Measurements from ENCODE around the gene ENG.
"Not testable (repeated sequence)": the region's sequence is repeated elsewhere in the genome, so short reads cannot be mapped to it uniquely, and the experiment has no call there.

The ENG gene

GRCh38 chr9:127838375-127839078, 15.9 kb downstream of the ENG start:
- DNase-seq = no peak

GRCh38 chr9:127837346-127837745, 17.1 kb downstream of the ENG start:
- DNase-seq = no peak

GRCh38 chr9:127836561-127836960, 17.9 kb downstream of the ENG start:
- not testable (repeated sequence) for DNase-seq

GRCh38 chr9:127835991-127836516, 18.4 kb downstream of the ENG start:
- peak; percentile 15 for DNase-seq

- DNase-seq = peak; percentile 12
Observed at GRCh38 chr9:127833555-127833954, 20.9 kb downstream of the ENG start.

- no peak for DNase-seq
Observed at GRCh38 chr9:127832248-127832647, 22.2 kb downstream of the ENG start.

- DNase-seq = no peak
Observed at GRCh38 chr9:127829205-127829906, 25.1 kb downstream of the ENG start.

- no peak for DNase-seq
Observed at GRCh38 chr9:127828262-127829031, 26.0 kb downstream of the ENG start.

- no peak for DNase-seq
Observed at GRCh38 chr9:127826253-127826913, 28.1 kb downstream of the ENG start.

- no peak for DNase-seq
Observed at GRCh38 chr9:127825319-127826051, 29.0 kb downstream of the ENG start.

- no peak for DNase-seq
Observed at GRCh38 chr9:127822108-127822507, 32.4 kb downstream of the ENG start.

GRCh38 chr9:127818574-127818973, 35.9 kb downstream of the ENG start:
- DNase-seq = no peak

GRCh38 chr9:127817881-127818434, 36.5 kb downstream of the ENG start:
- no peak for DNase-seq

GRCh38 chr9:127816728-127817127, 37.7 kb downstream of the ENG start:
- DNase-seq = no peak

GRCh38 chr9:127816362-127816725, 38.1 kb downstream of the ENG start:
- DNase-seq = no peak

GRCh38 chr9:127815512-127816361, 38.7 kb downstream of the ENG start:
- no peak for DNase-seq

GRCh38 chr9:127814619-127815511, 39.6 kb downstream of the ENG start:
- no peak for DNase-seq

GRCh38 chr9:127813686-127814226, 40.7 kb downstream of the ENG start:
- DNase-seq = no peak

GRCh38 chr9:127812936-127813675, 41.4 kb downstream of the ENG start:
- no peak for DNase-seq

All from CD4-positive, alpha-beta T cell treated with Interleukin-10 for 1 hour (primary cell).